K562 (cell line): ENCODE data around the gene PIRT.

Experiments
- ATF6 ChIP-seq: sonication (generic); formaldehyde crosslinking; IDR thresholded peaks from 2 replicates; pipeline ENCODE4 v1.4.0; 2020; ENCODE audit warnings: mild to moderate bottlenecking, missing genetic modification reagents
- BHLHE40 ChIP-seq: IDR thresholded peaks from 2 replicates; pipeline ENCODE4 v1.6.1; 2011; ENCODE audit warnings: low read length, improper control_type of control experiment
- CBX1 ChIP-seq: sonication (generic); IDR thresholded peaks from 2 replicates; pipeline ENCODE4 v1.6.1; 2016; ENCODE audit warnings: antibody characterized with exemption, low read depth, mild to moderate bottlenecking
- EP300 ChIP-seq: IDR thresholded peaks from 2 replicates; pipeline ENCODE4 v1.6.1; 2012; ENCODE audit warnings: low read length, improper control_type of control experiment
- POLR2AphosphoS5 ChIP-seq: IDR thresholded peaks from 2 replicates; pipeline ENCODE4 v1.6.1; 2011; ENCODE audit warnings: mild to moderate bottlenecking, low read depth, low read length, moderate library complexity; ENCODE audit not compliant: control insufficient read depth, insufficient read depth

GRCh38 chr17:10845388-10845751 lies 7.5 kb upstream of the PIRT start:
- TF ChIP-seq ATF6 (CRISPR knock-in tag) (no peak), CBX1 (no peak), BHLHE40 (no peak), EP300 (no peak), POLR2AphosphoS5 (no peak)
